SK-N-SH treated with all-trans-retinoic acid at 6 μM for 48 hours (cell line): Measurements from ENCODE around the gene TRAPPC10.

Source experiments
- ARNTL ChIP-seq: fragments of 450-650 bp; formaldehyde crosslinking; IDR thresholded peaks from 2 replicates; pipeline ENCODE4 v1.5.0; 2020; ENCODE audit warnings: low read depth, mild to moderate bottlenecking, moderate library complexity, borderline replicate concordance
- ESRRG ChIP-seq: fragments of 250-450 bp; sonication (Bioruptor Pico); IDR thresholded peaks from 2 replicates; pipeline ENCODE4 v1.6.1; 2021; ENCODE audit warnings: mild to moderate bottlenecking
- GLIS3 ChIP-seq: fragments of 250-450 bp; sonication (Bioruptor Pico); IDR thresholded peaks from 2 replicates; pipeline ENCODE4 v1.5.0; 2020; ENCODE audit warnings: mild to moderate bottlenecking, moderate library complexity
- SNAI2 ChIP-seq: fragments of 250-450 bp; sonication (Bioruptor Pico); IDR thresholded peaks from 2 replicates; pipeline ENCODE4 v1.5.0; 2020; ENCODE audit warnings: mild to moderate bottlenecking, moderate library complexity
- TCF4 ChIP-seq: fragments of 250-450 bp; sonication (Bioruptor Pico); IDR thresholded peaks from 2 replicates; pipeline ENCODE4 v1.8.0; 2021; ENCODE audit warnings: mild to moderate bottlenecking, moderate library complexity, borderline replicate concordance
- ZC3H10 ChIP-seq: fragments of 250-450 bp; sonication (Bioruptor Pico); IDR thresholded peaks from 2 replicates; pipeline ENCODE4 v1.5.1; 2021; ENCODE audit warnings: mild to moderate bottlenecking, moderate library complexity
- ZFP3 ChIP-seq: fragments of 250-450 bp; sonication (Bioruptor Pico); IDR thresholded peaks from 2 replicates; pipeline ENCODE4 v1.5.0; 2020; ENCODE audit warnings: mild to moderate bottlenecking, moderate library complexity
- ZFP30 ChIP-seq: fragments of 450-650 bp; formaldehyde crosslinking; IDR thresholded peaks from 2 replicates; pipeline ENCODE4 v1.5.0; 2022; ENCODE audit warnings: mild to moderate bottlenecking, moderate library complexity
- ZNF70 ChIP-seq: fragments of 450-650 bp; formaldehyde crosslinking; IDR thresholded peaks from 2 replicates; pipeline ENCODE4 v1.5.0; 2020; ENCODE audit warnings: mild to moderate bottlenecking, moderate library complexity
- TF ChIP-seq, protein P1 (sequence below): fragments of 250-450 bp; sonication (Bioruptor Pico); IDR thresholded peaks from 2 replicates; pipeline ENCODE4 v1.5.1; 2020; ENCODE audit warnings: low read depth, mild to moderate bottlenecking, moderate library complexity

DNA sequence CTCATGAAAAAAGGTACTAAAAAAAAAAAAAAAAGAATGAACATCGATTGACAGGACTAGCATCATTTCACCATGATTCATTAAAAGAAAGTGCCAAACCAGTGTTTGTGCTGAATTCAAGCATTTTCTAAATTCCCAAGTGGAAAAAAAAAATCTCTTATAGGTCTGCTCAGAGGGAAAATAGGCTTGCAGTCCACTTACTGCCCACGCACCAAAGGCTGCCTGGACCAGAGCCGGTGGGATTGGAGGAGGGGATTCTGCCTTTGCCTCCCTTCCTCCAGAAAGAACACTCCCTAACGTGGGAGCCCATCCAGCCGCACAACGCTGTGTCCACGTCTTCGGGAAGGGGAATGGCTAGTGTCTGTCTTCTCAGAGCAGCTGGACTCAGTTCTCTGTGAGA is 5.5 kb upstream of the TRAPPC10 start:
- TF ChIP-seq ARNTL (CRISPR knock-in tag) (no peak), TCF4 (no peak), ZFP30 (CRISPR knock-in tag) (no peak), ZNF70 (CRISPR knock-in tag) (no peak), ZFP3 (CRISPR knock-in tag) (no peak), ESRRG (CRISPR knock-in tag) (no peak), GLIS3 (CRISPR knock-in tag) (no peak), SNAI2 (CRISPR knock-in tag) (no peak), ZC3H10 (no peak)
- TF ChIP-seq, protein P1, sequence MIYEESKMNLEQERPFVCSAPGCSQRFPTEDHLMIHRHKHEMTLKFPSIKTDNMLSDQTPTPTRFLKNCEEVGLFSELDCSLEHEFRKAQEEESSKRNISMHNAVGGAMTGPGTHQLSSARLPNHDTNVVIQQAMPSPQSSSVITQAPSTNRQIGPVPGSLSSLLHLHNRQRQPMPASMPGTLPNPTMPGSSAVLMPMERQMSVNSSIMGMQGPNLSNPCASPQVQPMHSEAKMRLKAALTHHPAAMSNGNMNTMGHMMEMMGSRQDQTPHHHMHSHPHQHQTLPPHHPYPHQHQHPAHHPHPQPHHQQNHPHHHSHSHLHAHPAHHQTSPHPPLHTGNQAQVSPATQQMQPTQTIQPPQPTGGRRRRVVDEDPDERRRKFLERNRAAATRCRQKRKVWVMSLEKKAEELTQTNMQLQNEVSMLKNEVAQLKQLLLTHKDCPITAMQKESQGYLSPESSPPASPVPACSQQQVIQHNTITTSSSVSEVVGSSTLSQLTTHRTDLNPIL: no peak
